ENCODE measurements around the gene CATSPER3.

DNA sequence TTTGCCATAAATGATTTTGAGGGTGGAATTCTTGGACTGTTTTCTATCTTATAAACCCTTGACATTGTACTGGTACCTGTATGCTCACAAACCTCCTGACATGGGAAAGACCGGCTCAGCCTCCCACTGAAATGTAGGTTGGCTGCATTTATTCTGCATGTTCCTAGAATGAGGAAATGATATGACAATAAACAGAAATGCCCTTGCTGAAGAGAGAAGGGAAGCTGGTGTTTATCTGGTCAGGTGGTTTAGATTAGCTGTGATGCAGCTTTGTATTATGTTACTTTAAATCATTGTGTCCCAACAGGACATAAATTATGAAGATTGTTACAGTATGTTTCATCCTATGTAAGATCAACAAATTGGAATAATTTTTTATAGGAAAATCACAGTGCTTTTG is 23.1 kb upstream of the CATSPER3 start:
- TF ChIP-seq, protein P1, sequence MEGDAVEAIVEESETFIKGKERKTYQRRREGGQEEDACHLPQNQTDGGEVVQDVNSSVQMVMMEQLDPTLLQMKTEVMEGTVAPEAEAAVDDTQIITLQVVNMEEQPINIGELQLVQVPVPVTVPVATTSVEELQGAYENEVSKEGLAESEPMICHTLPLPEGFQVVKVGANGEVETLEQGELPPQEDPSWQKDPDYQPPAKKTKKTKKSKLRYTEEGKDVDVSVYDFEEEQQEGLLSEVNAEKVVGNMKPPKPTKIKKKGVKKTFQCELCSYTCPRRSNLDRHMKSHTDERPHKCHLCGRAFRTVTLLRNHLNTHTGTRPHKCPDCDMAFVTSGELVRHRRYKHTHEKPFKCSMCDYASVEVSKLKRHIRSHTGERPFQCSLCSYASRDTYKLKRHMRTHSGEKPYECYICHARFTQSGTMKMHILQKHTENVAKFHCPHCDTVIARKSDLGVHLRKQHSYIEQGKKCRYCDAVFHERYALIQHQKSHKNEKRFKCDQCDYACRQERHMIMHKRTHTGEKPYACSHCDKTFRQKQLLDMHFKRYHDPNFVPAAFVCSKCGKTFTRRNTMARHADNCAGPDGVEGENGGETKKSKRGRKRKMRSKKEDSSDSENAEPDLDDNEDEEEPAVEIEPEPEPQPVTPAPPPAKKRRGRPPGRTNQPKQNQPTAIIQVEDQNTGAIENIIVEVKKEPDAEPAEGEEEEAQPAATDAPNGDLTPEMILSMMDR (conservative IDR thresholded peaks at IDR 0.05; ENCODE audit: low read length) = no peak
- TF ChIP-seq EZH2phosphoT487 (IDR thresholded peaks at IDR 0.05; ENCODE audit: borderline replicate concordance) = no peak

Measured in Loucy (cell line).